GM21367 (cell line): ENCODE data around the gene HK2.
"Not testable (repeated sequence)": the region's sequence is repeated elsewhere in the genome, so short reads cannot be mapped to it uniquely, and the experiment has no call there.

Experiments
- ATAC-seq: cut with Tn5 transposase; IDR thresholded peaks from one replicate; pipeline ENCODE4 v1.9.1; 2021; ENCODE audit not compliant: unreplicated experiment

HK2 gene

DNA sequence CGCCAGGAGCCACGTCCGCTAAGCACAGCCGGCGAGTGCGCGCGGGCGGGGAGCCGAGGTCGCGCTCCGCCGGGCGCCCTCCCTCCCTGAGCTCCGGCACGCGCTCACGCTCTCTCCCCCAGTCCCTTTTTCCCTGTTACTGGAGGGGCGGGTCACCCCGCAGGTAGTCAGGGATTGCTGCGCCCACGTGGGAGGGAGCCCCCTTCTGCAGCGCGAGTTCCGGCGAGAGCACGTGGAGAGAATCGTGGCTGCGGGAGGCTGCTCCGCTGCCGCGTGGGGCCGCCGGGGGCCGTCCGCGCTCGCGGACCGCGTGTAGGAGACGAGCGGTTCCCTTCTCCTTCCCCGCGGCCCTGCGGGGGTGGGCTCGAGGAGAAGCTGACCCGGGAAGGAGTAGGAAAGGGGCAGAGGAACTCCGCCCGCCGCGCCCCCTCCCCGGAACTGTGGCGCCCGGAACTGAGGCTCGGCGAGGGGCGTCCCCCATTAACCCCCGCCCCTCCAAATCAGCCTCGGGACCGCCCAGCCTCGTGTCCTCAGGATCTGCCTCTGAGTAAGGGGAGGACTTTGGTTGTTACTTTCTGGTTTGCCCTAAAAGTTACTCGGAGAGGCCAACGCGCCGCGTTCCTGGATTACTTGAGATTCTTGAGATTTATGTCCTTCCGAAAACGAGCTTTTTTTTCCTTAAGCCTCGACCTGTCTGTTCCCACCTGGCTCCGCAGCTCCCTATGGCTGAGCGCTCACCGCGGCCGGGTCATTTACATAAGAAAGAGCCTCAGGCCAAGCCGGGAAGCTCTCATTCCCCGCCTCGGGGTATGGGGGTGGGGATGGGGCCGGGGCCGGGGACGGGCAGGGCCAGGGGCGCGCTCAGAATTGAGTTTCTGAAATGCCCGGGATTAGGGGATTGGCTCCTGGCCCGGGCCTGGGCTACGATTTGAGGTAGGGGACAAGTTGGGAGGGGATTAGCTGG, 1.1 kb downstream of the HK2 start:
- peak; percentile 41 for ATAC-seq

GRCh38 chr2:74835831-74836674, 2.1 kb downstream of the HK2 start:
- no peak for ATAC-seq

DNA sequence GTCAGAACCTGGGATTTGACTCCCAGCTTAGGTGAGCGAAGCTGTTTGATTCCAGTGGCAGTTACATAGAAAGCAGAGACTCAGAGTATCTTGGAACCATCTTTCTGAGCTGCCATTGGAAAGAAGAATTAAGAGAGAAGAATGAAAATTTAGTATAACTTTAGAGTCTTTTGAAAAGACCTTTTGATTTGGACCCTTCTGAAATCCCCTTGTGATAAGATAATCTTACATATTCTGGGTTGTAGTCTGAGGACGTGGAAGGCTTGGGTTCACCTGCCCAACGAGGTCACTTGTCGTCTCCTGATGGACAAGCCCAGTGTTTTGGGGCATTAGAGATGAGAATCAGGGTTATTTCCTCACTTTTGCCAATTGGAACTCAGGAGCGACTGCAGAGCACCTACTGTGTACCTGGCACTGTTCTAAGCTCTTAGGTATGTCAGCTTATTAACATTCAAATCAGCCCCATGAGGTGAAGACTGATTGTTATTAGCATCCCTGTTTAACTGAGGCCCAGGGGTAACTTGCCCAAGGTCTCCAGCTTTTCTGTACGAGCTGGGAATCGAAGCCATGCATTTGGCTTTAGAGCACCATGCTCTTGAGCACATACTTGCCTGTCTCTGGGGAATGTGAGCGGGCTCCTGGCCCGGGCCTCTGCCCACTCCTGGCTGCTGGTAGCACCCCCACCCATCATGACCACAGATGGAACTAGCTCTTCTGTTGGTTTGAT, 2.9 kb downstream of the HK2 start:
- no peak for ATAC-seq

- ATAC-seq = no peak
Observed at GRCh38 chr2:74841641-74842040, 7.7 kb downstream of the HK2 start.

- no peak for ATAC-seq
Observed at GRCh38 chr2:74843433-74843832, 9.5 kb downstream of the HK2 start.

GRCh38 chr2:74843899-74844298, 10.0 kb downstream of the HK2 start:
- ATAC-seq = peak; percentile 83

GRCh38 chr2:74844752-74845151, 10.8 kb downstream of the HK2 start:
- ATAC-seq = no peak

GRCh38 chr2:74845217-74845751, 11.4 kb downstream of the HK2 start:
- ATAC-seq = no peak

DNA sequence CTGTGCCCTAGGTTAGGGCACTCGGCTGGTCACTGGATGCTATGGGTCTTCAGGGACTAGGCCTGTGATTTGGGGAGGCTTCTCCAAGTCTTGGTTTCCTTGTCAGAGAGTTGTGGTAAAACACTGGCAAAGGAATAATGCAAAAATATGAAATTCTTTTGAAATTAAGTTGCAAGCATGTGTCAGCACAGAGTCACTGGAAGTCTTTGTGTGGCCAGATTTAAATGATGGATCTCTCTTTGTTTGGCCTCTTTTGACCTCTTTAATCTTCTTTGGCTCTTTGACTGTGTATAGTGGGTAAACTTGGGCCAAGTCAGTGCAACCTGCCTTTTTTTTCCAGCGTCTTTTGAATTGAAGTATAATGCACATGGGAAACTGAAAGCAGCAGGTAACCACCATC, 12.1 kb downstream of the HK2 start:
- no peak for ATAC-seq

- no peak for ATAC-seq
Observed at GRCh38 chr2:74846481-74846880, 12.6 kb downstream of the HK2 start.

DNA sequence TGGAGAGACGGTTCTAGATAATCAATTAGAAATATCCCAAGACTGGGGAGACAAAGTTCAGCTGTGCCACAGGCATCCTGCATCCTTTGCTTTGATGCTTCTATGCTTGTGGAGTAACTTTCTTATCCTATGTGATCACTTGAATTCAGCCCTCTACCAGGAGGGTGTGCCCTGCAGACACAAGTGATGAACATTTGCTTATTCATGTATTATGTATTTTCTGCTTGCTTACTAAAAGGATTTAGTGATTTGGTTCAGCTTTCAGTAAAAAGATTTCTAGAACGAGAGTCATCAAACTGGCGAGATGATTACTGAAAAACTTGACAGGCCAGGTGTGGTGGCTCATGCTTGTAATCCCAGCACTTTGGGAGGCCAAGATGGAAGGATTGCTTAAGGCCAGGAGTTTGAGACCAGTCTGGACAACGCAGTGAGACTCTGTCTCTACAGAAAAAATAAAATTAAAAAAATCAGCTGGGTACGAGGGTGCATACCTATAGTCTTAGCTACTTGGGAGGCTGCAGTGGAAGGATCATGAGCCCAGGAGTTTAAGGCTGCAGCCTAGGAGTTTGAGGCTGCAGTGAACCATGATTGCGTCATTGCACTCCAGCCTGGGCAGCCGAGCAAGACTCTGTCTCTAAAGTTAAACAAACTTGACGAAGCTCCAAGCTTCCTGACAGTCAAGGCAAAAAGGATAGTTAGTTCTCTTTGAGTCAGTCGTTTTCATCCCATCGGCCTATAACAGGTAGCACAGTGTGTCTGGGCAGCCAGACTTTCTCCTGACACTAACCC, 13.3 kb downstream of the HK2 start:
- ATAC-seq = no peak

GRCh38 chr2:74849228-74849892, 15.4 kb downstream of the HK2 start:
- peak; percentile 72 for ATAC-seq

DNA sequence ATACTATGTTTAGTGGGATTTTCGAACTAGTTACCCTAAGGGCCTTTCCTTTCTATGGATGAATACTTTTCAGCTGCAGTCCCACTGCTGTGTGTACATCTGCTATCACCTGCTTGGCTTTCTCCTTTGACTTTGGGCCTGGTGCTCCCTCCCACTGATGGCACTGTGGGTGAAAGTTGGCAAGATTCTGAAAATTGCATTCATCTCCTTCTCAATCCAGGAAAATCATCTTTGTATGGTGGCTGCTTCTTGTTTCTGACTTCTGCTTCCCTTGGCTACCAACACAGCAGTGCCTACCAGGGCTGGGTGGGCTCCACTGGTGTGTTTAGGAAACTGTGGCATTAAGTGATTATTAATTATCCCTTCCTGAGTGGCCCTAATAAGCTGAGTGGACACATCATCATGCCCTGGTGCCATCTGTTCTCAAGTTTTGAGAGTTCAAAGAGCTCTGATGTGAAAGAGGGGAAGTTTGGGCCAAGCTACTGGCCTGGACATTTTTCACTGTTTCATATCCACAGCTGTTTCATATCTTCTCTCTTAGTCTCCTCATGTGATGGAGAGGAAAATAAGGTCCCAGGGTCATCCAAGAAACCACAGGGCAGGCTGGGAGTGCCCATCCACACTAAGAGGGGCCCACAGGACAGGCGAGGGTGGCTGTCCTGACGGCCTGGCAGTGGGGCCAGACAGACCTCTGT, 16.7 kb downstream of the HK2 start:
- ATAC-seq = no peak

DNA sequence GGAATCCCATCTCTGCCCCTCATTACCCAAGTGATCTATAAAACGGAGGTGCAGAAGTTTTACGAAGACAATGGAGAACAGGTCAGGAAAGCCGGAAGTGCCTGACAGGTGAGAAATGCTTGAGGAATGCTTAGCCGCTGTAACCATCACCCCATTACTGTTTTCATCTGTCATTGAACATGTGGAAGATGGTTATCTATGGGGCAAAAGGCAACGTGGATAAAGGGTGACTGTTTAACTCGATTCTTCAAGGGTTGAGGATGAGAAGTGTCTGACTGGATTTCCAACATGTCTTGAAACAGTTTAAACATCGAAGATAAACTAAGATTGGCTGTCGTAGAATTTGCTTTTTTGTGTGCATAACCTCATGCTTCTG, 17.3 kb downstream of the HK2 start:
- ATAC-seq = no peak

- not testable (repeated sequence) for ATAC-seq
Observed at GRCh38 chr2:74853360-74853759, 19.4 kb downstream of the HK2 start.

DNA sequence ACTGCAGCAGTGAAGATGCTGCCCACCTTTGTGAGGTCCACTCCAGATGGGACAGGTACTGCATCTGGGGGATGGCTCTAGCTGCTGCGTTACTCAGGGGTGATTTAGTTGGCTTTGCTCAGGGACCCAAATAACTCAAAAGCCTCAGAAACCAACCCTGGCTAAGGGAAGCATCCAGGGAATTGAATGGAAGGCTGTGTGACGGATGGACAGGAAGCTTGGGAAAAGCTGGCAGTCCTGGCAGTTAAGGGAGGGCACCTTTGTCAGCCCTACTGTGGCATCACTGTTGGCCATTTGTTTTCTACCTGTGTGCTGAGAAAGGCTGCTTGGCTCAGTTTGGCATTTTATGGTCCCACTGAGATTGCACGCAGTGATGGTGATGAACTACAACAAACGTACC, 20.5 kb downstream of the HK2 start:
- ATAC-seq = no peak

DNA sequence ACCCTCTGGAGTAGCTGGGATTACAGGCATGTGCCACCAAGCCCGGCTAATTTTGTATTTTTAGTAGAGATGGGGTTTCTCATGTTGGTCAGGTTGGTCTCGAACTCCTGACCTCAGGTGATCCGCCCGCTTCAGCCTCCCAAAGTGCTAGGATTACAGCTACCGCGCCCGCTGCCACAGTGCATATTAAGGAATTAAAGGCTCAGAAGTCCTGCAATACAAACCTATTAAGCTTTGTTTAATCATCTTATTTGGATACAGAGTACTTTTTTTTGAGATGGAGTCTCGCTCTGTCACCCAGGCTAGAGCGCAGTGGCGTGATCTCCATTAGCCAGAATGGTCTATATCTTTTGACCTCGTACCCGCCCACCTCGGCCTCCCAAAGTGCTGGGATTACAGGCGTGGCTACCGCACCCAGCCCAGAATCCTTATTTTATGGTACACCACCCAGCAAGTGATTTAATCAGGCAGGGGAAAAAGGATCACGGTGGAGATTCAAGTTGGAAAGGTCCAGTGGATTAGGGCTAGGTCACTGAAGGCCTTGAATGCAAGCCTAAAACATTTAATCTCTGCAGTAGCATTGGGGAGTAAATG, 21.3 kb downstream of the HK2 start:
- not testable (repeated sequence) for ATAC-seq

DNA sequence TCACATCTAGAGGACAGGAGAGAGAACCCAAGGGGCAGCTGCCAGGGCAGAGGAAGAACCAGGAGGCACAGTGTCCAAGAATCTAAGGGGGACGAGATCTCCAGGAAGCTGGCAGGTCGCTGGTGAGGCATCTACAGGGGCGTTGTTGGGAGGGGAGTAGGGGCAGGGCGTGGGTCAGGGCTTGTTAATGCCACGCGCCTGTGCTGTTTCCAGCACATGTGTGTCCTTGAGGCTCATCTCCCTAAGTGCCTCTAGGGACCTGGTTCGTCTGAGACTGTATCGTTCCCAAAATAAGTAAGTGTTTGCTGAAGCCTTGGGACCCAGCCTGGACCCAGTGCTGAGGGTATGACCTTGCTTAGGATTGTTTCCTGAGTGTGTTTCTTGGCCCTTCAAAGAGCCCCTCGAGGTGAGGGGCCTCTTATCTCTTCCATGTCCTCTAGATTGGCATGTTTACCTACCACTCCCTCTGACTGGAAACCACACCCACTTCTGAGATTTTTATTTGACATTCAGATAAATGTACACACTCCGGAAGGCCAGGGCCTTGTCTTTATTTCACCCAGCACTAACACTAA, 22.2 kb downstream of the HK2 start:
- ATAC-seq = no peak
